IMR-90 (cell line): ENCODE measurements around the gene ASF1A. TPM values are rescaled to one million over a fixed set of nuclear protein-coding genes. Genes with fewer than 3 reads are reported as not detected.

Experiments
- ATAC-seq: fragments of 200-7000 bp; cut with Tn5 transposase; 2 replicates; pipeline ENCODE4 v1.9.1; 2020; ENCODE audit warnings: low read depth, mild to moderate bottlenecking, moderate library complexity
- BruUV-seq: library from RNA; stranded (reverse); fragments of 400-500 nt; replicated peaks from 2 replicates; lab custom pipeline; 2021; lab: Mats Ljungman, UMichigan
- CTCF ChIA-PET: fragments of 300-600 bp; formaldehyde crosslinking; extraction: SDS; loops from one replicate; lab custom pipeline; 2021; ENCODE audit warnings: antibody characterized with exemption; lab: Yijun Ruan, JAX
- POLR2A ChIA-PET: fragments of 300-600 bp; sonication (Branson Sonifier 250); formaldehyde crosslinking; loops from one replicate; lab custom pipeline; 2022; ENCODE audit warnings: antibody characterized with exemption; ENCODE audit not compliant: unreplicated experiment; lab: Charles Lee
- DNase-seq: peaks from one replicate; pipeline ENCODE4 v3.0.0; 2013
- H2AFZ ChIP-seq: replicated peaks from 2 replicates; pipeline ENCODE3; 2013; ENCODE audit warnings: low read length, mild to moderate bottlenecking; ENCODE audit not compliant: poor library complexity
- H2AK5ac ChIP-seq: 2 replicates; pipeline ENCODE4 v1.6.1; 2013; ENCODE audit warnings: low read depth, low read length, inconsistent platforms
- H2AK9ac ChIP-seq: replicated peaks from 2 replicates; pipeline ENCODE3; 2013; ENCODE audit warnings: mild to moderate bottlenecking, low read depth, low read length, moderate library complexity; ENCODE audit not compliant: poor library complexity
- H2BK120ac ChIP-seq: 2 replicates; pipeline ENCODE4 v1.6.1; 2013; ENCODE audit warnings: low read depth, low read length, inconsistent platforms
- H2BK15ac ChIP-seq: 3 replicates; pipeline ENCODE4 v1.6.1; 2013; ENCODE audit warnings: low read depth, low read length, inconsistent platforms
- H2BK20ac ChIP-seq: 2 replicates; pipeline ENCODE4 v1.6.1; 2013; ENCODE audit warnings: low read depth, mild to moderate bottlenecking, inconsistent platforms, low read length, moderate library complexity
- H2BK5ac ChIP-seq: 2 replicates; pipeline ENCODE4 v1.6.1; 2013; ENCODE audit warnings: mild to moderate bottlenecking, low read depth, low read length, inconsistent platforms; ENCODE audit not compliant: poor library complexity, severe bottlenecking
- H3K14ac ChIP-seq: replicated peaks from 2 replicates; pipeline ENCODE4 v1.6.1; 2013; ENCODE audit warnings: low read depth, low read length, inconsistent platforms
- H3K18ac ChIP-seq: 2 replicates; pipeline ENCODE4 v1.6.1; 2013; ENCODE audit warnings: low read depth, low read length, control low read depth
- H3K23ac ChIP-seq: 2 replicates; pipeline ENCODE4 v1.6.1; 2013; ENCODE audit warnings: low read depth, low read length, inconsistent platforms
- H3K27ac ChIP-seq: 2 replicates; pipeline ENCODE4 v1.5.1; 2013; ENCODE audit warnings: mild to moderate bottlenecking, control low read depth, low read length; ENCODE audit not compliant: insufficient read depth
- H3K27me3 ChIP-seq: 2 replicates; pipeline ENCODE4 v1.6.1; 2013; ENCODE audit warnings: low read length; ENCODE audit not compliant: control insufficient read depth, insufficient read depth
- H3K36me3 ChIP-seq: 2 replicates; pipeline ENCODE4 v1.6.1; 2013; ENCODE audit warnings: low read length, mixed read lengths; ENCODE audit not compliant: control insufficient read depth, insufficient read depth
- H3K4ac ChIP-seq: 2 replicates; pipeline ENCODE4 v1.6.1; 2013; ENCODE audit warnings: low read depth, low read length, inconsistent platforms
- H3K4me1 ChIP-seq: 2 replicates; pipeline ENCODE4 v1.6.1; 2013; ENCODE audit warnings: low read length, mixed read lengths; ENCODE audit not compliant: control insufficient read depth, insufficient read depth
- H3K4me2 ChIP-seq: 2 replicates; pipeline ENCODE4 v1.6.1; 2013; ENCODE audit warnings: low read depth, mild to moderate bottlenecking, control low read depth, low read length, moderate library complexity
- H3K4me3 ChIP-seq: 2 replicates; pipeline ENCODE4 v1.5.1; 2013; ENCODE audit warnings: low read depth, mild to moderate bottlenecking, control low read depth, low read length, moderate library complexity; ENCODE audit not compliant: insufficient read depth
- H3K56ac ChIP-seq: 2 replicates; pipeline ENCODE4 v1.6.1; 2013; ENCODE audit warnings: low read length, inconsistent platforms; ENCODE audit not compliant: insufficient read depth; ENCODE audit errors: extremely low read depth
- H3K79me1 ChIP-seq, 2 experiments: 2 replicates each; pipeline ENCODE4 v1.6.1; 2013; ENCODE audit warnings: low read length in 2 of 2, inconsistent platforms in 1 of 2, low read depth in 1 of 2
- H3K9ac ChIP-seq: 2 replicates; pipeline ENCODE4 v1.6.1; 2013; ENCODE audit warnings: low read depth, low read length, control low read depth
- H3K9me1 ChIP-seq: 2 replicates; pipeline ENCODE4 v1.6.1; 2013; ENCODE audit warnings: low read length, inconsistent platforms; ENCODE audit not compliant: insufficient read depth
- H3K9me3 ChIP-seq: 2 replicates; pipeline ENCODE4 v1.6.1; 2013; ENCODE audit warnings: low read length; ENCODE audit not compliant: control insufficient read depth, insufficient read depth
- H4K20me1 ChIP-seq: 2 replicates; pipeline ENCODE4 v1.6.1; 2013; ENCODE audit warnings: low read length, inconsistent platforms; ENCODE audit not compliant: insufficient read depth
- H4K5ac ChIP-seq: 2 replicates; pipeline ENCODE4 v1.6.1; 2013; ENCODE audit warnings: mild to moderate bottlenecking, low read depth, low read length, control low read depth
- H4K8ac ChIP-seq, 2 experiments: 2 replicates each; pipeline ENCODE4 v1.6.1; 2013; ENCODE audit warnings: low read depth in 2 of 2, low read length in 2 of 2, control low read depth in 1 of 2, inconsistent platforms in 1 of 2
- H4K91ac ChIP-seq: 2 replicates; pipeline ENCODE4 v1.6.1; 2013; ENCODE audit warnings: low read depth, low read length, inconsistent platforms; ENCODE audit not compliant: insufficient read depth
- WGBS, 2 experiments: methylation state at CpG; one replicate each; pipeline versions ENCODE4 v1.1.5 to v1.1.7; 2013; ENCODE audit warnings: missing lambda C conversion rate in 2 of 2; ENCODE audit not compliant: insufficient read length in 1 of 2; ENCODE audit errors: extremely low coverage in 2 of 2; 5-methylcytosine and 5-hydroxymethylcytosine counted together
- dilution Hi-C: fragments of 300-500 bp; cut with HindIII; formaldehyde crosslinking; loops from one replicate; pipeline ENCODE4 v1.14.3; 2018; ENCODE audit warnings: low sequenced_read_pairs; ENCODE audit not compliant: unreplicated experiment
- in situ Hi-C: fragments of 300-500 bp; cut with MboI; formaldehyde crosslinking; loops from 3 replicates; pipeline ENCODE4 v1.14.3; 2019; ENCODE audit warnings: low sequenced_read_pairs, inconsistent platforms, mixed read lengths
- intact Hi-C: fragments of 100-400 bp; cut with micrococcal nuclease; formaldehyde crosslinking; loops from 2 replicates; pipeline ENCODE4 v1.10.0; 2022
- polyA plus RNA-seq, 3 experiments: library from polyadenylated mRNA; depleted of rRNA; stranded (reverse); fragments of >200 nt; gene quantifications; 2 replicates each; pipeline ENCODE4 v1.2.3, GENCODE V29; 2012; ENCODE audit warnings: low replicate concordance in 1 of 3
- total RNA-seq: library from RNA; depleted of rRNA; stranded (reverse); fragments of >200 nt; gene quantifications from 2 replicates; pipeline ENCODE4 v1.2.3, GENCODE V29; 2012
- TF ChIP-seq, protein P1 (sequence below): fragments of 150-350 bp; IDR thresholded peaks from 2 replicates; pipeline ENCODE4 v1.6.1; 2017; ENCODE audit warnings: mild to moderate bottlenecking, antibody characterized with exemption, low read length, low read depth

The ASF1A gene
- total and polyA plus RNA-seq, 2 of the 4 experiments (the other 2 are of a cell fraction) = 10.1 to 11.1 TPM

DNA sequence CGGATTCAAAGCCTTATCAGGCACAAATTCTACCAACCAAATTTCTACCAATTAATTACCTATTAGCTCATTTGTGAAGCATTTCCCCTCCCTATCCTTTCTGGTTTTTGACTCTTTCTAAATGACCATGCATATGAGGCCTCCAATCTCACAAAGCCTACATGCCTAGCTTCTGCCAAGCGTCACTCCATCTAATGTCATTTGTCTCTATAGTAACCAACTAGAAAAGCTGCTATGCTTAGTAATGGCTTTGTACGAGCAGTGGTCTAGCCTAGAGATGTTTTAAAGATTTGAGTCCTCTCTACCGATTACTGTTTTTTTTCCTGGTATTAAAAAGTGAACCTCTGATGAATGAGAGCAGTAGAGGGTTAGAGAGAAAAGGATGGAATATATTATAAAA, 4.8 kb upstream of the ASF1A start:
- Histone ChIP-seq H3K79me1 (peaks cover 16 to 30% of the 10 kb centered on the region in 2 experiments), H3K4me2 (no peak overlapping the region), H4K20me1 (no peaks in the 10 kb centered on the region), H3K56ac (no peak overlapping the region), H2BK15ac (no peak overlapping the region), H2BK5ac (no peak overlapping the region), H3K27ac (no peak overlapping the region), H3K18ac (no peak overlapping the region), H2AK5ac (no peak overlapping the region), H3K4ac (no peak overlapping the region), H3K9ac (no peak overlapping the region), H3K36me3 (no peaks in the 10 kb centered on the region), H3K23ac (no peak overlapping the region), H3K9me3 (no peaks in the 10 kb centered on the region), H3K14ac (no peak overlapping the region), H3K9me1 (no peaks in the 10 kb centered on the region), H4K91ac (no peak overlapping the region), H2BK20ac (no peak overlapping the region), H2AFZ (no peak overlapping the region), H2BK120ac (no peak overlapping the region), H3K4me3 (no peak overlapping the region), H2AK9ac (no peak overlapping the region), H4K8ac (no peak overlapping the region), H3K4me1 (peaks cover 2% of the 10 kb centered on the region; the same call in 1 of the 2 replicates), H4K5ac (no peak overlapping the region), H3K27me3 (no peaks in the 10 kb centered on the region)
- no TSS peak for BruUV-seq
- dilution Hi-C loops = no loop called here
- ChIA-PET CTCF (no interaction called here), POLR2A (no interaction called here)
- no CpG with 5 or more reads among the region's 4 CpGs for WGBS, 2 experiments
- in situ Hi-C loops = no loop called here
- TF ChIP-seq, protein P1, sequence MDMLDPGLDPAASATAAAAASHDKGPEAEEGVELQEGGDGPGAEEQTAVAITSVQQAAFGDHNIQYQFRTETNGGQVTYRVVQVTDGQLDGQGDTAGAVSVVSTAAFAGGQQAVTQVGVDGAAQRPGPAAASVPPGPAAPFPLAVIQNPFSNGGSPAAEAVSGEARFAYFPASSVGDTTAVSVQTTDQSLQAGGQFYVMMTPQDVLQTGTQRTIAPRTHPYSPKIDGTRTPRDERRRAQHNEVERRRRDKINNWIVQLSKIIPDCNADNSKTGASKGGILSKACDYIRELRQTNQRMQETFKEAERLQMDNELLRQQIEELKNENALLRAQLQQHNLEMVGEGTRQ = no peak
- ATAC-seq (no peak), DNase-seq (no peak)
- intact Hi-C loops = no loop called here
